GM12878 (cell line): ENCODE results near the gene CSE1L. TPM values are rescaled to one million over a fixed set of nuclear protein-coding genes. Genes with fewer than 3 reads are reported as not detected.

ENCODE experiments used
- ASH2L ChIP-seq: fragments of 300-600, 200-600 bp; sonication (generic); IDR thresholded peaks from 2 replicates; pipeline ENCODE4 v1.6.1; 2017; ENCODE audit warnings: low read depth, mild to moderate bottlenecking, borderline replicate concordance
- BACH1 ChIP-seq: fragments of 450-650 bp; IDR thresholded peaks from 2 replicates; pipeline ENCODE4 v1.6.1; 2017; ENCODE audit warnings: mild to moderate bottlenecking, borderline replicate concordance
- CHD4 ChIP-seq: fragments of 200-600 bp; sonication (generic); IDR thresholded peaks from 2 replicates; pipeline ENCODE4 v1.6.1; 2016; ENCODE audit warnings: mild to moderate bottlenecking
- EGR1 ChIP-seq, 2 experiments: IDR thresholded peaks; 1 replicate in 1 of 2; 2 replicates in 1 of 2; pipeline ENCODE4 v1.6.1; 2011 to 2012; ENCODE audit warnings: low read depth in 2 of 2, low read length in 2 of 2, borderline replicate concordance in 1 of 2, mild to moderate bottlenecking in 1 of 2, moderate library complexity in 1 of 2
- HDAC6 ChIP-seq: fragments of 200-600 bp; sonication (generic); IDR thresholded peaks from one replicate; pipeline ENCODE4 v1.8.0; 2017; ENCODE audit warnings: antibody characterized with exemption; ENCODE audit not compliant: unreplicated experiment
- MTA2 ChIP-seq: fragments of 450-650 bp; IDR thresholded peaks from 2 replicates; pipeline ENCODE4 v1.6.1; 2016; ENCODE audit warnings: low read depth, mild to moderate bottlenecking, moderate library complexity
- NR2F1 ChIP-seq: fragments of 450-650 bp; conservative IDR thresholded peaks from 2 replicates; pipeline ENCODE4 v1.6.1; 2017; ENCODE audit warnings: mild to moderate bottlenecking
- RUNX3 ChIP-seq: IDR thresholded peaks from 2 replicates; pipeline ENCODE4 v1.6.1; 2012; ENCODE audit warnings: low read length, inconsistent platforms
- STAT1 ChIP-seq: fragments of 450-650 bp; conservative IDR thresholded peaks from 2 replicates; pipeline ENCODE4 v1.6.1; 2014; ENCODE audit warnings: antibody characterized with exemption, mild to moderate bottlenecking
- TCF7 ChIP-seq: IDR thresholded peaks from 2 replicates; pipeline ENCODE4 v1.6.1; 2014; ENCODE audit warnings: antibody characterized with exemption, borderline replicate concordance
- WRNIP1 ChIP-seq: IDR thresholded peaks from 2 replicates; pipeline ENCODE4 v1.6.1; 2011; ENCODE audit warnings: low read depth, low read length, improper control_type of control experiment, borderline replicate concordance
- ZNF274 ChIP-seq: IDR thresholded peaks from one replicate; pipeline ENCODE4 v1.8.0; 2011; ENCODE audit not compliant: insufficient read length, insufficient read depth
- polyA plus RNA-seq, 11 experiments: library from polyadenylated mRNA; depleted of rRNA in 4 of 11; unstranded in 6 of 11; stranded (reverse) in 5 of 11; fragments of >200 nt; fragmentation: Nextera tagmentation in 4 of 11; fragmentation: Illumina TruSeq in 1 of 11; extraction: Ambion mirVana in 4 of 11; extraction: Trizol in 1 of 11; gene quantifications; 1 replicate in 1 of 11; 2 replicates in 10 of 11; pipeline versions ENCODE4 v1.2.1 to v1.2.3, GENCODE V29; 2011 to 2016; ENCODE audit warnings: inconsistent platforms in 2 of 11, missing spikeins in 2 of 11, low read depth in 1 of 11
- total RNA-seq, 4 experiments: library from RNA; depleted of rRNA in 3 of 4; stranded (reverse); fragments of >200 nt in 3 of 4; fragmentation: Illumina TruSeq in 1 of 4; extraction: Trizol in 1 of 4; gene quantifications; 2 replicates each; pipeline versions ENCODE4 v1.2.1 to v1.2.3, GENCODE V29; 2013 to 2021
- TF ChIP-seq, protein P1 (sequence below): fragments of 450-650 bp; IDR thresholded peaks from 2 replicates; pipeline ENCODE4 v1.6.1; 2016; ENCODE audit warnings: mild to moderate bottlenecking
- TF ChIP-seq, protein P2 (sequence below): fragments of 450-650 bp; IDR thresholded peaks from 2 replicates; pipeline ENCODE4 v1.6.1; 2017; ENCODE audit warnings: borderline replicate concordance
- TF ChIP-seq, protein P3 (sequence below), 3 experiments: IDR thresholded peaks in 2 of 3; conservative IDR thresholded peaks in 1 of 3; 2 replicates each; pipeline ENCODE4 v1.5.1; 2011; ENCODE audit warnings: low read depth in 3 of 3, low read length in 3 of 3, mild to moderate bottlenecking in 3 of 3, control low read depth in 2 of 3, moderate library complexity in 2 of 3, inconsistent platforms in 1 of 3, mixed read lengths in 1 of 3; ENCODE audit not compliant: control insufficient read depth in 2 of 3, insufficient read depth in 1 of 3; ENCODE audit errors: extremely low read depth in 1 of 3
- TF ChIP-seq, protein P4 (sequence below): fragments of 450-650 bp; IDR thresholded peaks from 2 replicates; pipeline ENCODE4 v1.6.1; 2017; ENCODE audit warnings: mild to moderate bottlenecking
- TF ChIP-seq, protein P5 (sequence below): IDR thresholded peaks from 2 replicates; pipeline ENCODE4 v1.6.1; 2012; ENCODE audit warnings: low read depth, low read length, improper control_type of control experiment
- TF ChIP-seq, protein P6 (sequence below): fragments of 450-650 bp; IDR thresholded peaks from 2 replicates; pipeline ENCODE4 v1.6.1; 2017; ENCODE audit warnings: antibody characterized with exemption, mild to moderate bottlenecking, moderate library complexity

CSE1L gene
- total and polyA plus RNA-seq, 10 of the 15 experiments (the other 5 are each of a cell fraction or from before 2014, with no cell fraction given), result 72.4 to 213 (median 117) TPM

DNA sequence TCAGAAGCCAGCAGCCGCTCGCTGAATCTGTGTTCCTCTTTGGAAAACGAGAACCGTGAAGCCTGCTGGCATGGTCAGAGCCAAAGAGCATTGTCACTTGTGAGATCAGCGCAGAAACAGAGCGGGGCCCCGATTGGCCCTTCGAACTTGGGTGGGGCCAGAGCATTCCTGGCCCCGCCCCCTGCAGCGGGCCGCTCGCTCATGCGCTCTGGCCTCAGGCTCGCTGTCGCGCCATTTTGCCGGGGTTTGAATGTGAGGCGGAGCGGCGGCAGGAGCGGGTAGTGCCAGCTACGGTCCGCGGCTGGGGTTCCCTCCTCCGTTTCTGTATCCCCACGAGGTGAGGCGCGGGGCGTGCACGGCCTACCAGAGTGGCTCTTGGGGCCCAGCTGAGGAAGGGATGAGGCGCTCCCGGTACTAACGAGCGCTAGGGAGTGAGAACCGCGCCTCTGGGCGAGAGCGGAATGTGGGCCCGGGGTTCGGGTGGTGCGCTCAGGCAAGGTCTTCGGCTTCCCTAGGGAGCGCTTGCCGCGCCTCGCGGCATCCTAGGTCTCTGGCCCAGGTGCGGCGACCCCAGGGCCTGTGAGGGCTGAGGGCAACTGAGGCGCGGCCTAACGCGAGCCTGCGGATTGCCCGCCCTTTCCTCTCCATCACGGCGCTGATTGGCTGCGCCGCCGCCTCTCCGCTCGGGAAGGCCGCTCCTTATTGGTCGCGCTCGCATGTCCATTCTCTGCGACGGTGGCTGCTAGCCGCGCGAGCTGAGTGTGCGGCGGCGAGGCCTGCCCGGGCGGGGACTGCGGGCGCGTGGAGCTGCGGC, at the start of gene CSE1L (continued):
- no peak; the same call in 1 of the 2 replicates for TF ChIP-seq STAT1
- TF ChIP-seq, protein P1, sequence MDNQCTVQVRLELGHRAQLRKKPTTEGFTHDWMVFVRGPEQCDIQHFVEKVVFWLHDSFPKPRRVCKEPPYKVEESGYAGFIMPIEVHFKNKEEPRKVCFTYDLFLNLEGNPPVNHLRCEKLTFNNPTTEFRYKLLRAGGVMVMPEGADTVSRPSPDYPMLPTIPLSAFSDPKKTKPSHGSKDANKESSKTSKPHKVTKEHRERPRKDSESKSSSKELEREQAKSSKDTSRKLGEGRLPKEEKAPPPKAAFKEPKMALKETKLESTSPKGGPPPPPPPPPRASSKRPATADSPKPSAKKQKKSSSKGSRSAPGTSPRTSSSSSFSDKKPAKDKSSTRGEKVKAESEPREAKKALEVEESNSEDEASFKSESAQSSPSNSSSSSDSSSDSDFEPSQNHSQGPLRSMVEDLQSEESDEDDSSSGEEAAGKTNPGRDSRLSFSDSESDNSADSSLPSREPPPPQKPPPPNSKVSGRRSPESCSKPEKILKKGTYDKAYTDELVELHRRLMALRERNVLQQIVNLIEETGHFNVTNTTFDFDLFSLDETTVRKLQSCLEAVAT, result peak; percentile 96
- TF ChIP-seq EGR1 (IDR thresholded peaks at IDR 0.05; ENCODE audit: borderline replicate concordance in 1 of 2, low read depth in 2 of 2, low read length in 2 of 2), result no peak
- TF ChIP-seq TCF7, result no peak
- TF ChIP-seq BACH1, result no peak; the same call in 1 of the 2 replicates
- TF ChIP-seq CHD4, result no peak
- TF ChIP-seq, protein P2, sequence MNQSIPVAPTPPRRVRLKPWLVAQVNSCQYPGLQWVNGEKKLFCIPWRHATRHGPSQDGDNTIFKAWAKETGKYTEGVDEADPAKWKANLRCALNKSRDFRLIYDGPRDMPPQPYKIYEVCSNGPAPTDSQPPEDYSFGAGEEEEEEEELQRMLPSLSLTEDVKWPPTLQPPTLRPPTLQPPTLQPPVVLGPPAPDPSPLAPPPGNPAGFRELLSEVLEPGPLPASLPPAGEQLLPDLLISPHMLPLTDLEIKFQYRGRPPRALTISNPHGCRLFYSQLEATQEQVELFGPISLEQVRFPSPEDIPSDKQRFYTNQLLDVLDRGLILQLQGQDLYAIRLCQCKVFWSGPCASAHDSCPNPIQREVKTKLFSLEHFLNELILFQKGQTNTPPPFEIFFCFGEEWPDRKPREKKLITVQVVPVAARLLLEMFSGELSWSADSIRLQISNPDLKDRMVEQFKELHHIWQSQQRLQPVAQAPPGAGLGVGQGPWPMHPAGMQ, result no peak
- TF ChIP-seq, protein P3, sequence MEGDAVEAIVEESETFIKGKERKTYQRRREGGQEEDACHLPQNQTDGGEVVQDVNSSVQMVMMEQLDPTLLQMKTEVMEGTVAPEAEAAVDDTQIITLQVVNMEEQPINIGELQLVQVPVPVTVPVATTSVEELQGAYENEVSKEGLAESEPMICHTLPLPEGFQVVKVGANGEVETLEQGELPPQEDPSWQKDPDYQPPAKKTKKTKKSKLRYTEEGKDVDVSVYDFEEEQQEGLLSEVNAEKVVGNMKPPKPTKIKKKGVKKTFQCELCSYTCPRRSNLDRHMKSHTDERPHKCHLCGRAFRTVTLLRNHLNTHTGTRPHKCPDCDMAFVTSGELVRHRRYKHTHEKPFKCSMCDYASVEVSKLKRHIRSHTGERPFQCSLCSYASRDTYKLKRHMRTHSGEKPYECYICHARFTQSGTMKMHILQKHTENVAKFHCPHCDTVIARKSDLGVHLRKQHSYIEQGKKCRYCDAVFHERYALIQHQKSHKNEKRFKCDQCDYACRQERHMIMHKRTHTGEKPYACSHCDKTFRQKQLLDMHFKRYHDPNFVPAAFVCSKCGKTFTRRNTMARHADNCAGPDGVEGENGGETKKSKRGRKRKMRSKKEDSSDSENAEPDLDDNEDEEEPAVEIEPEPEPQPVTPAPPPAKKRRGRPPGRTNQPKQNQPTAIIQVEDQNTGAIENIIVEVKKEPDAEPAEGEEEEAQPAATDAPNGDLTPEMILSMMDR (IDR thresholded peaks at IDR 0.05 in 2 of 3, conservative IDR thresholded peaks at IDR 0.05 in 1 of 3; ENCODE audit: control insufficient read depth in 2 of 3, extremely low read depth in 1 of 3, insufficient read depth in 1 of 3, low read depth in 3 of 3, low read length in 3 of 3), result no peak
- no peak for TF ChIP-seq MTA2
- TF ChIP-seq ASH2L, result no peak
- TF ChIP-seq, protein P4, sequence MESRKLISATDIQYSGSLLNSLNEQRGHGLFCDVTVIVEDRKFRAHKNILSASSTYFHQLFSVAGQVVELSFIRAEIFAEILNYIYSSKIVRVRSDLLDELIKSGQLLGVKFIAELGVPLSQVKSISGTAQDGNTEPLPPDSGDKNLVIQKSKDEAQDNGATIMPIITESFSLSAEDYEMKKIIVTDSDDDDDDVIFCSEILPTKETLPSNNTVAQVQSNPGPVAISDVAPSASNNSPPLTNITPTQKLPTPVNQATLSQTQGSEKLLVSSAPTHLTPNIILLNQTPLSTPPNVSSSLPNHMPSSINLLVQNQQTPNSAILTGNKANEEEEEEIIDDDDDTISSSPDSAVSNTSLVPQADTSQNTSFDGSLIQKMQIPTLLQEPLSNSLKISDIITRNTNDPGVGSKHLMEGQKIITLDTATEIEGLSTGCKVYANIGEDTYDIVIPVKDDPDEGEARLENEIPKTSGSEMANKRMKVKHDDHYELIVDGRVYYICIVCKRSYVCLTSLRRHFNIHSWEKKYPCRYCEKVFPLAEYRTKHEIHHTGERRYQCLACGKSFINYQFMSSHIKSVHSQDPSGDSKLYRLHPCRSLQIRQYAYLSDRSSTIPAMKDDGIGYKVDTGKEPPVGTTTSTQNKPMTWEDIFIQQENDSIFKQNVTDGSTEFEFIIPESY, result no peak
- no peak; the same call in 1 of the 2 replicates for TF ChIP-seq NR2F1
- TF ChIP-seq, protein P5, sequence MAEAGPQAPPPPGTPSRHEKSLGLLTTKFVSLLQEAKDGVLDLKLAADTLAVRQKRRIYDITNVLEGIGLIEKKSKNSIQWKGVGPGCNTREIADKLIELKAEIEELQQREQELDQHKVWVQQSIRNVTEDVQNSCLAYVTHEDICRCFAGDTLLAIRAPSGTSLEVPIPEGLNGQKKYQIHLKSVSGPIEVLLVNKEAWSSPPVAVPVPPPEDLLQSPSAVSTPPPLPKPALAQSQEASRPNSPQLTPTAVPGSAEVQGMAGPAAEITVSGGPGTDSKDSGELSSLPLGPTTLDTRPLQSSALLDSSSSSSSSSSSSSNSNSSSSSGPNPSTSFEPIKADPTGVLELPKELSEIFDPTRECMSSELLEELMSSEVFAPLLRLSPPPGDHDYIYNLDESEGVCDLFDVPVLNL, result peak; percentile 84
- TF ChIP-seq WRNIP1, result no peak
- no peak for TF ChIP-seq RUNX3
- peak; percentile 48 for TF ChIP-seq HDAC6
- TF ChIP-seq, protein P6, sequence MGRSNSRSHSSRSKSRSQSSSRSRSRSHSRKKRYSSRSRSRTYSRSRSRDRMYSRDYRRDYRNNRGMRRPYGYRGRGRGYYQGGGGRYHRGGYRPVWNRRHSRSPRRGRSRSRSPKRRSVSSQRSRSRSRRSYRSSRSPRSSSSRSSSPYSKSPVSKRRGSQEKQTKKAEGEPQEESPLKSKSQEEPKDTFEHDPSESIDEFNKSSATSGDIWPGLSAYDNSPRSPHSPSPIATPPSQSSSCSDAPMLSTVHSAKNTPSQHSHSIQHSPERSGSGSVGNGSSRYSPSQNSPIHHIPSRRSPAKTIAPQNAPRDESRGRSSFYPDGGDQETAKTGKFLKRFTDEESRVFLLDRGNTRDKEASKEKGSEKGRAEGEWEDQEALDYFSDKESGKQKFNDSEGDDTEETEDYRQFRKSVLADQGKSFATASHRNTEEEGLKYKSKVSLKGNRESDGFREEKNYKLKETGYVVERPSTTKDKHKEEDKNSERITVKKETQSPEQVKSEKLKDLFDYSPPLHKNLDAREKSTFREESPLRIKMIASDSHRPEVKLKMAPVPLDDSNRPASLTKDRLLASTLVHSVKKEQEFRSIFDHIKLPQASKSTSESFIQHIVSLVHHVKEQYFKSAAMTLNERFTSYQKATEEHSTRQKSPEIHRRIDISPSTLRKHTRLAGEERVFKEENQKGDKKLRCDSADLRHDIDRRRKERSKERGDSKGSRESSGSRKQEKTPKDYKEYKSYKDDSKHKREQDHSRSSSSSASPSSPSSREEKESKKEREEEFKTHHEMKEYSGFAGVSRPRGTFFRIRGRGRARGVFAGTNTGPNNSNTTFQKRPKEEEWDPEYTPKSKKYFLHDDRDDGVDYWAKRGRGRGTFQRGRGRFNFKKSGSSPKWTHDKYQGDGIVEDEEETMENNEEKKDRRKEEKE, result no peak
- no peak for TF ChIP-seq ZNF274
